Measurements from ENCODE around the gene HPX. TPM values are rescaled to one million over a fixed set of nuclear protein-coding genes. Genes with fewer than 3 reads are reported as not detected.

The HPX gene
- total and polyA plus RNA-seq, 2 of the 4 experiments (the other 2 are of a cell fraction): 0.36 to 1.4 TPM

DNA sequence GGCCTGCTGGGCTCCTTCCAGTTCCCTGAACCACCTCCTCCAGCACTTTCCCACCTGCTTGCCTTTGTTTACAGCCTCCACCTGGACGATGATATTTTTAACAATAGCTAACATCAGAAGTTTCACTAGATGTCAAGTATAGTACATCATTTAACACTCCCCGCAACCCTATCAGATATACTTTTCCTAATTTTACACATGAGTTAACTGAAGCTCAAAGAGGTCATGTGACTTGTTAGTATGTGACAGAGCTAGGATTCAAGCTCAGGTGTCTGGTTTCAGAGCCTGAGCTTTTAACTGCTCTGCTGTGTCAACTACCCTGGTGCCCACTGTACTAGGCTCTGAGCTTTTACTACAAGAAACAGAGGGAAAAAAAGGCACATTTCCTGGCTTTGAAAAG is 14.3 kb upstream of the HPX start:
- no peak overlapping the region for H2BK5ac ChIP-seq (ENCODE audit: low read depth, low read length, poor library complexity, severe bottlenecking)
- no peak overlapping the region for H3K23ac ChIP-seq (ENCODE audit: low read depth, low read length)
- peaks cover 5% of the 10 kb centered on the region; the same call in 1 of the 2 replicates for H4K20me1 ChIP-seq (ENCODE audit: insufficient read depth, low read length)
- no peak overlapping the region for H3K56ac ChIP-seq (ENCODE audit: extremely low read depth, insufficient read depth, low read length)
- POLR2A ChIA-PET (ENCODE audit: unreplicated experiment): no interaction called here
- H3K9me1 ChIP-seq (ENCODE audit: insufficient read depth, low read length): peaks cover 4% of the 10 kb centered on the region; the same call in 1 of the 2 replicates
- no peak overlapping the region for H2BK20ac ChIP-seq (ENCODE audit: low read depth, low read length)
- no peak overlapping the region for H2BK120ac ChIP-seq (ENCODE audit: low read depth, low read length)
- H4K8ac ChIP-seq (ENCODE audit: low read depth in 2 of 2, low read length in 2 of 2): no peak overlapping the region
- no peaks in the 10 kb centered on the region for H3K4me1 ChIP-seq (ENCODE audit: control insufficient read depth, insufficient read depth, low read length)
- BruUV-seq (replicated peaks): no TSS peak
- no peak overlapping the region for H3K9ac ChIP-seq (ENCODE audit: low read depth, low read length)
- H2AFZ ChIP-seq (replicated peaks; ENCODE audit: low read length, poor library complexity): no peak overlapping the region
- H4K91ac ChIP-seq (ENCODE audit: insufficient read depth, low read depth, low read length): no peak overlapping the region
- H3K36me3 ChIP-seq (ENCODE audit: control insufficient read depth, insufficient read depth, low read length): peaks cover 57% of the 10 kb centered on the region
- no peak overlapping the region for H2AK5ac ChIP-seq (ENCODE audit: low read depth, low read length)
- no peak overlapping the region for H3K4me3 ChIP-seq (ENCODE audit: insufficient read depth, low read depth, low read length)
- TF ChIP-seq CHD1 (IDR thresholded peaks at IDR 0.05; ENCODE audit: low read depth, low read length): no peak
- TF ChIP-seq, protein P1, sequence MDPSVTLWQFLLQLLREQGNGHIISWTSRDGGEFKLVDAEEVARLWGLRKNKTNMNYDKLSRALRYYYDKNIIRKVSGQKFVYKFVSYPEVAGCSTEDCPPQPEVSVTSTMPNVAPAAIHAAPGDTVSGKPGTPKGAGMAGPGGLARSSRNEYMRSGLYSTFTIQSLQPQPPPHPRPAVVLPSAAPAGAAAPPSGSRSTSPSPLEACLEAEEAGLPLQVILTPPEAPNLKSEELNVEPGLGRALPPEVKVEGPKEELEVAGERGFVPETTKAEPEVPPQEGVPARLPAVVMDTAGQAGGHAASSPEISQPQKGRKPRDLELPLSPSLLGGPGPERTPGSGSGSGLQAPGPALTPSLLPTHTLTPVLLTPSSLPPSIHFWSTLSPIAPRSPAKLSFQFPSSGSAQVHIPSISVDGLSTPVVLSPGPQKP (IDR thresholded peaks at IDR 0.05; ENCODE audit: borderline replicate concordance, low read depth, low read length): no peak
- no peak for TF ChIP-seq RFX5 (IDR thresholded peaks at IDR 0.05; ENCODE audit: low read depth, low read length)
- no peak for TF ChIP-seq RAD21 (IDR thresholded peaks at IDR 0.05; ENCODE audit: low read length)
- TF ChIP-seq USF2 (IDR thresholded peaks at IDR 0.05; ENCODE audit: low read depth, low read length): no peak
- no peak for TF ChIP-seq SMC3 (IDR thresholded peaks at IDR 0.05; ENCODE audit: low read depth, low read length)
- TF ChIP-seq MAZ (IDR thresholded peaks at IDR 0.05; ENCODE audit: borderline replicate concordance, low read depth, low read length): no peak
- no peak for TF ChIP-seq RCOR1 (IDR thresholded peaks at IDR 0.05; ENCODE audit: insufficient replicate concordance, low read length)
- TF ChIP-seq NFE2L2 (IDR thresholded peaks at IDR 0.05; ENCODE audit: low read depth, low read length): no peak
- no peak for TF ChIP-seq CTCF (conservative IDR thresholded peaks at IDR 0.05; ENCODE audit: low read depth, low read length)
- dilution Hi-C loops (cut with HindIII; ENCODE audit: low sequenced_read_pairs, unreplicated experiment): no loop called here
- no peak overlapping the region for H3K4ac ChIP-seq (ENCODE audit: low read depth, low read length)
- CTCF ChIA-PET: interaction anchor here (1.2 to 1.8 kb wide), 2 partner anchors 9 to 76 kb away, joined by 3 to 8 read pairs; no protein-coding TSS in a partner anchor
- H3K79me1 ChIP-seq (ENCODE audit: low read depth in 1 of 2, low read length in 2 of 2): peaks cover 0 to 8% of the 10 kb centered on the region in 2 experiments; a peak in 2 of 4 replicates
- H3K18ac ChIP-seq (ENCODE audit: low read depth, low read length): no peak overlapping the region
- no peak overlapping the region for H3K4me2 ChIP-seq (ENCODE audit: low read depth, low read length)
- no peak overlapping the region for H2BK15ac ChIP-seq (ENCODE audit: low read depth, low read length)
- no peak overlapping the region for H3K27ac ChIP-seq (ENCODE audit: insufficient read depth, low read length)
- H4K5ac ChIP-seq (ENCODE audit: low read depth, low read length): no peak overlapping the region
- no peaks in the 10 kb centered on the region for H3K9me3 ChIP-seq (ENCODE audit: control insufficient read depth, insufficient read depth, low read length)
- H3K27me3 ChIP-seq (ENCODE audit: control insufficient read depth, insufficient read depth, low read length): no peaks in the 10 kb centered on the region
- intact Hi-C loops (cut with micrococcal nuclease): no loop called here
- ATAC-seq (ENCODE audit: low read depth) (no peak), DNase-seq (no peak)
- no CpG with 5 or more reads among the region's 2 CpGs for WGBS, 2 experiments (ENCODE audit: extremely low coverage in 2 of 2, insufficient read length in 1 of 2)
- no peak overlapping the region for H2AK9ac ChIP-seq (replicated peaks; ENCODE audit: low read depth, low read length, poor library complexity)
- H3K14ac ChIP-seq (replicated peaks; ENCODE audit: low read depth, low read length): no peak overlapping the region
- in situ Hi-C loops (cut with MboI; ENCODE audit: low sequenced_read_pairs): no loop called here
